ENCODE measurements around the gene CBX8.

The CBX8 gene

GRCh38 chr17:79818026-79818758, 21.3 kb upstream of the CBX8 start:
- no peak for DNase-seq

DNA sequence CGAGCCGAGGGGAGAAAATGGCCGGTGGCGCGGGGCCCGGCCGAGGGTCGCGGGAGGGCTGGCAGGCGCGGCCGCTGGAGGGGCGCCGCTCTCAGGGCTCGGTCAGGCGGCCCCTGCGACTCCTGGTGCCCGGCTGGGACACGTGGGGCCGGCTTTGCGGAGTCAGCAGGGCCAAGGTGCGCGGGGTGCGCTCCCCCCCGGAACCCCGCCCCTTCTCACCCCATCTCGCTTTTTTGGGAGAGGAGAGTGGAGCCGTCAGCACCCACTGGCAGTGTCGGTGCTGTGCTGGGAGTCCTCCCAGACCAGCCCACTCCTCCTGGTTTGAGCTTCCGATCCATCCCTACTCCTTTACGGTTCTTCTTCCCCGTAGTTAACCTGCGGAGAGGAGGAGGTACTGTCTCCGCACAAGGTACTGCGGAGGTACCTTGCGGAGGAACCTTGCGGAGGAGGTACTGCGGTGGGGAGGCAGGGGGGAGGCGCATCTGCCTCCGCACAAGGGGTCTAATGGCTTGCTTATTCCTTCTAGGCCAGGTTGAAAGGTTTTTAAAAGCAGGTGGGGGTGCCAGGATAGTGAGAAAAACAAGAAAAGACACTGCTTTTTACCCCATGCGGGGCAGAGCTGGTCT, 19.1 kb upstream of the CBX8 start:
- DNase-seq: no peak

GRCh38 chr17:79814974-79815835, 18.3 kb upstream of the CBX8 start:
- no peak for DNase-seq

DNA sequence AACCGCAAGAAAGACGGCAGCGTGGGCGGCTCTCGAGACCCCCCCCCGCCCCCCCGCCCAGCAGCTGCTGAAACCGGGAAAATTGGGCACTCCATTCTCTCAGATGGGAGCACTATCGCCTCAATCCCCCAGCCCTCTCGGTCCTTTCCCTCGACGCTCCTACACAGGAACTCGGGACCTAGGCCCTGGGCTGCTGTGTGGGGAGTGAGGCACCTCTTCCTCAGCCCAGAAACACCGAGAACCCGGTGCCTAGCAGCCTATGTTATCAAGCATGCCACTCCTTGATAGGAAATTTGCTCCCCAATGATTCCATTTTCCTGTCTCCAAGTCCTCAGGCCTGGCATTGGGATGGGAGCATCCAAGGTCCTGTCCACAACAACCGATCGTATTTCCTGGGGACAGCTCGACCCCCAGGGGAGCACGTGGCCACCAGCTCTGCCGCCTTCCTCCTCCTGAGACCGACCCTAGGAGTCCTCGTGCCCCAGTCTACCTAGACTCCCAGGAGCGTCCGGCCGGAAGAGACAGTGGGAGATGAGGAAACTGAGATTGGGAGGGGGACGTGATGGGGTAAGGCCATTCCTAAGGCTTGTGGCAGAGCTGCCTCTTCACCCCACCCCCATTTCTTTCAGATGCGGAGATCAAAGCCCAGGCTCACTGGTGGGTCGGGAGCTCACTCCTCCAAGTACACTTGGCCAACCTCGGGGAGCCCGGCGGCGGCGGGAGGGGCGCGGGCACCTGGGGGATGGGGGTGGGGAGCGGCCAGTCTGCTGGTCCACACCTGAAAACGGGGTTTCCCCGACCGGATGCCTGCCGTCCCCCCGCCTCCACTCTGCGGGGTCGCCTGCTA, 17.5 kb upstream of the CBX8 start:
- no peak for DNase-seq

DNA sequence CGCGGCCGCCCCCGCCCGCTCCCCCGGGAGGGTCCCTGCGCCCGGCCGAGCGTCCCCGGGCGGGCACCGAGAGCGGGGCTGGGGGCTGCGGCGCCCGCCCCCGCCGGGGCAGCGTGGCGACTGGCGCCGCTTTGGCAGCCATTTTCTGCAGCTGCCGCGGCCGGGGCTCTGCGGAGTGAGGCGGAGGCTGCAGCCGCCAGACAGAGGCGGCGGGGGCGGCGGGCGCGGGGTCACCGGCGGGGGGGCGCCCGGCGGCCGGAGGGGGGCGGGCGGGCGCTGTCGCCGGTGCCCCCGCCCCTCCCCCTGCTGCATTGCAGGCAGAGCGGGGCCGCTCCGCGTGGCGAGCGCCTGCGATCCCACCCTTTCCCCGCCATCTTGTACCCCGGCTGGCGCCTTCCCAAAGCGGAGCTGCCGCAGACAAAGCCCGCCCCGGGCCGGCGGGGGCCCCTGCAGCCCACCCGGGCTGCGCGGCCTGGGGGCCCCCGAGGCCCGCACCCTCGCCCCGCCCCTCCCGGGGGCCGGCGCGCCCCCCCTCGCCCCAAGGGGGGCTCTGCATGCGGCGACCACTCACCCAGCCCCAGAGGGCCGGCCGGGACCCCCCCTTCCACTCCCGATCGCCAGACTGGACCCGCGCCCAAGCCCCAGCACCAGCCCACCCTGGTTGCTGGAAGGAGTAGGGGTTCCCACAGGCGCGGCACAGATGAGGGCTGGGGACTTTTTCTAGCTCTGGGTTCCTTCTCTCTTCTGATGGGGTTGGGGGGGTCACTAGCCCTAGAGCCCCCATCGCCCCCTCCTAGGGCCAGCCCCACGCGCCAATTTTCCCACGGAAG, 16.6 kb upstream of the CBX8 start:
- peak; percentile 38 for DNase-seq

GRCh38 chr17:79812353-79813258, 15.7 kb upstream of the CBX8 start:
- peak; percentile 26 for DNase-seq

DNA sequence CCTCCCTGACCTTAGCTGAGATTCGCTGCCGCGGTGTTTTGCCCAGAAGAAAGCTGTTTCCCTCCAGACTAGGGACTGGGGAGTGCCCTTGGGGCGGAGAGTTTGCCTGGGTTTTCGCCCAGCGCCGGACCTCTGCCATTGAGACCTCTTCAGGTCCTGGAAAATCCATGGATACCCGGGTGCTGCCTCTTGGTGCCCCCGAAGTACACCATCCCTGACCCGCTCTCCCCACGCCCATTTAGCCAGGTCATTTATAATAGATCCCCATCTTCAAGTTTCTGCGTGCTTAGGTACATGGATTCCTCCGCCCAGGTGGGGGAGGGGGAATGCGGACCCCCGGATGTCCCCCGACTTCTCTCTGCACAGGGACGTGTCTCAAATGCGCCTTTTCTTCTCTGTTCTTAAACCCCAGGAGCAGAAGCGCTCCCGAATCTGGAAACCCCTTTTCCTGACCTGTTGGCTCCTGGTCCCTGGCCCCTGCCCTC, 15.0 kb upstream of the CBX8 start:
- DNase-seq: no peak

DNA sequence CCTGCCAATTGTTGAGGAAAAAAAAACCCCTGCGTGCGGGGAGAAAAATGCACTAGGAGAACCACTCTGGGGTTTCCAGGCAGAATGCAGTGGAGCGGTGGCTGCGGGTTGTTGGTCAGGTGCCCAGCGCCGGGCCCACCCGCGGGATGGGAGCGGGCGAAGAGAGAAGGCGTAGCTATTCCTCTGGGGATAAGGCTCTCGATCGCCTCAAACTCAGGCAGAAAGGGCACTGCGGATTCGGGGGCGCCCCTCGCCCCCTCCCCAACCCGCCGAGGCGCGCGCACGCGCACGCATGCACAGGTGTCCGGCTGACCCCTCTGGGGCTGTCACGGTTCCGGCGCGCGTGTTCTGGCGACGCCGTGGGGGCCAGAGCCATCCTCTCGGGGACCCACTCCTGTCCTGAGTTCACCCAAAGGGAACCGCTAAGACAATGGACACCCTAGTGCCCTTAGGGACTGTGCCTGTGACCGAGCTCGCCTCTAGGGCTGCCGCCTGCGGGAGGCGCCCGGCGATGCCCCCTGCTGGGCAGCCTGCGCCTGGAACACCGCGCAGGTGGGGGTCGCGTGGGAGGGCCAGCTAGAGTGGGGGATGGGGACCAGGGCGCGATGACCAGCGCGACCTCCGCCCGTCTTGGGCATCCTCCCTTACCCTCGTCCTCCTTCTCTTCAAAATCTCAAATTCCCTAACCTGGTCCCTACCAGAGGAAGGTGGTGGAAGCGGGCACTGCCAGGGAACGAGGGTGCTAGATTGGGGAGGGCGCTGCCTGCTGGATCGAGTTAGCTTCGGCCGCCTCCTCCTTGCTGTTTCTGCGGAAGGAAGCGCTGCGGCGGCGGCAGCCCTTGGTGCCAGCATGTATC, 14.4 kb upstream of the CBX8 start:
- DNase-seq: peak; percentile 75

- DNase-seq: peak; percentile 96
Measured at GRCh38 chr17:79810130-79811010, 13.5 kb upstream of the CBX8 start.

- DNase-seq: peak; percentile 67
Measured at GRCh38 chr17:79809530-79810129, 12.8 kb upstream of the CBX8 start.

DNA sequence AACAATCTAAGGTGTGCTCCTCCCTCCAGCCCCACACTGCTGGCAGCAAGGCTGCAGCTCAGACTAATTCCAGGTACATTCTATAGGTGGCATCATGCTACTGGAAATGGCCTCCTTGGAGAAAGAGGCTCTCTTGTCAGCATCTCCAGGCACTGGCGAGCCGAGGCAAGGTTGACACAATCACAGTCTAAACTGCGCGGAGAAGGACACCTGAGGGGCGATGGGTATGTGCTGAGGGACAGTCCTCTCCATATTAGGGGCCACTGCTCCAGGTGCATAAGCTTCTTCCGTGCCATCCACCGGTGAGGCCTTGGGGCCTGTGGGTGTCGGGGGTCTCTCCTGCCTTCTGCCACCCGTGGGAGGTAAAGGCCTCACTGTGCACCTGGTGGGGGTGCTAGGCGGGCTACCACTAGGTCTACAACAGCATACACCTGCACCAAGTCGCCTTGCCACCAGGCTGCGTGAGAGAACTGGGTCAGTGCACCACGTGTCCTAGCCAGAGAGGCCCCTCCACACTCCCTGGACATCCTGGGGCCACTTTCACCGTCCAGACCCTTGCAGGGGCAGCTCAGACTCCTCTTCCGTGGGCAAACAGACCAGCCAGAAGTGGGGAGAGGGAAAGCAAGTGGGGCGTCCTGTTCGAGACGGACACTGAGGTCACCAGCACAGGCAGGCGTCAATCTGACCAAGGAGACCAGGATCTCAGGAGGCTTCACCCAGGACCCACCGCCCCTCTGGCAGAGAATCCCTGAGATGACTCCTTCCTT, 12.1 kb upstream of the CBX8 start:
- DNase-seq: peak; percentile 88

- DNase-seq: peak; percentile 12
Measured at GRCh38 chr17:79806863-79807720, 10.2 kb upstream of the CBX8 start.

DNA sequence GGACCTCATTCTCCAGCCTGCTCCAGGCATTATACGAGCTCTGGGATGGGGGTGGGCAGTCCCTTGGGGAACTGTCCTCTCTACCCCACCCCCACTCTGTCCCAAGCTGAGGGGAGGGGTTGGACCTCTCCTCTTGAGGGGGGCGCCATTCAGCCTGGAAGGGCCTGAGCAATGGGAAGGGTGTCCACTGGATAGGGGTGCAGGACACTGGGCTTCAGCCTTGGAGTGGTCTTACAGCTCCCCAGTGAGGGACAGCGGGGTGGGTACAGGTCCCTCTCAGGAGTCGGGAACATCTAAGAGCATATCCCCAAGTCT, 9.5 kb upstream of the CBX8 start:
- DNase-seq: no peak

DNA sequence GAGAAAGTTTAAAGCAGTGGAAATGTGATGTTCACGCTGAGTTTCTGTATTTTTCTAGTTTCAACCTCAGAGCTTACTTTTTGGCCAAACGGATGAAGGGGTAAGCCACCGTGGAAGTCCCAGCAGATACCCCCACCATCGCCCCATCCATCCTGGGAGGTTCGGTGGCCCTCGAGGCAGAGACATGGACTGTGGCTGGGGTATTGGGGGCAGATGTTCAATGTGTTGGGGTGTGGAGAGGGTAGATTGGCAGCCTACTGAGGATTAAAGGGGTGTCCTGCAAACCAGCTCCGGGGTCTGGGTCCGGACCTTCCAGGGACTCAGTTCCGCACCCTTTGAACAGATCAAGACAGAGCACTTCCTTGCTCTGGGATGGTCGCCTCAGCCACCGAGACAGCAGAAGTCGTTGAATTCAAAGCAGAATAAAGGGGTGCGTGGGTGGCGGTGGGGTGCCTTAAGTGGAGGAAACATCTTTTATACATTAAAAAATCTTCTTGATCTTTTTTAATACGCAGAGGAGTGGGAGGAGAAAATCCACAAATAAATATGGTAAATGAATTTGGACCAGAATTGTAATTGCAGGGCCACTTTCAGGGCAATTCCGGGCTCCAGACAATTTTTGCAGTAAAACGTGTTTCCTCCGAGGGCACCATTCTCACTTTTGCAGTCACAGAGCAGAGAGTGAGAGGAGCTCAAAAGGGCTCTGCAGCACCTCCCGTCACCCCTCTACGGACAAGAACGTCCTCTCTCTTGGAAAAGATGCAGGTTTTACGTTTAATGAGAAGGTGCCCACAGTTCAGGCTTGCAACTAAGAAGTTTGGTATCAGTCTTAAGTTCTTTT, 8.2 kb upstream of the CBX8 start:
- DNase-seq: no peak
